ENCODE measurements around the gene NUDT14.

DNA sequence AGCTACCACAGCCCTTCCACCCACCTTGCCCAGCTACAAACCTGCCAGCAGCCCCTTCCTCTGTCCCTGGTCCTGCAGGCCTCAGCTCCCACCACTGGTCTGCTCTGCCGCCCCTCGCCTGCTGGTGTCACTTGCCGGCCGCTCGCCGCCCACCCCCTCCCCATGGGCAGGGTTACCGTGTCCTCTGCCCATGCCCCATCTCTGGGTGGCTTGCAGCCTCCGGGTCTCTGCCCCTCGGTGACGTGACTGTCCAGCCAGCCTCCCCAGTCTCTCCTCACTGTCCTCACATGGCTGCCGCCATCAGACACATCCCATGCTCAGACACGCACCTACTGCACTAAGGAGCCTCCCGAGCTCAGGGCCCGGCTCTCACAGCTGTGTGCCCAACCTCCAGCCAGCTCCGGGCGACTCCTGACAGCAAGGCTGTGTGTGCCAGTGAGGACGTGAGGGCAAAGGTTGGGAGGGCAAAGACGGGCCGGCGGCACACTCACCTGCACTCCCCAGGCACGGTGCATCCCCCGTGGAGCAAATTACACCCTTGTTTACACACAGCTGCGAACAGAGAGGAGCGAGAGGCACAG, 26.0 kb downstream of the NUDT14 start:
- TF ChIP-seq, protein P1, sequence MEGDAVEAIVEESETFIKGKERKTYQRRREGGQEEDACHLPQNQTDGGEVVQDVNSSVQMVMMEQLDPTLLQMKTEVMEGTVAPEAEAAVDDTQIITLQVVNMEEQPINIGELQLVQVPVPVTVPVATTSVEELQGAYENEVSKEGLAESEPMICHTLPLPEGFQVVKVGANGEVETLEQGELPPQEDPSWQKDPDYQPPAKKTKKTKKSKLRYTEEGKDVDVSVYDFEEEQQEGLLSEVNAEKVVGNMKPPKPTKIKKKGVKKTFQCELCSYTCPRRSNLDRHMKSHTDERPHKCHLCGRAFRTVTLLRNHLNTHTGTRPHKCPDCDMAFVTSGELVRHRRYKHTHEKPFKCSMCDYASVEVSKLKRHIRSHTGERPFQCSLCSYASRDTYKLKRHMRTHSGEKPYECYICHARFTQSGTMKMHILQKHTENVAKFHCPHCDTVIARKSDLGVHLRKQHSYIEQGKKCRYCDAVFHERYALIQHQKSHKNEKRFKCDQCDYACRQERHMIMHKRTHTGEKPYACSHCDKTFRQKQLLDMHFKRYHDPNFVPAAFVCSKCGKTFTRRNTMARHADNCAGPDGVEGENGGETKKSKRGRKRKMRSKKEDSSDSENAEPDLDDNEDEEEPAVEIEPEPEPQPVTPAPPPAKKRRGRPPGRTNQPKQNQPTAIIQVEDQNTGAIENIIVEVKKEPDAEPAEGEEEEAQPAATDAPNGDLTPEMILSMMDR (IDR thresholded peaks at IDR 0.05) = no peak
- no peak for TF ChIP-seq EP300 (IDR thresholded peaks at IDR 0.05)

All from ovary (tissue), 3 donors.